Tibial nerve (tissue), 4 donors: ENCODE results near the gene REPIN1. TPM values are rescaled to one million over a fixed set of nuclear protein-coding genes. Genes with fewer than 3 reads are reported as not detected.

ENCODE experiments used
- DNase-seq, 2 donors: peaks; one replicate each; pipeline ENCODE4 v3.0.0-alpha.2; 2019; ENCODE audit warnings: low spot score in 2 of 2
- H3K27ac ChIP-seq, 4 donors: fragments of 200-600 bp; sonication (generic) in 3 of 4; one replicate each; pipeline ENCODE4 v1.5.1; 2017 to 2019; ENCODE audit warnings: mild to moderate bottlenecking in 1 of 4
- H3K27me3 ChIP-seq, 2 donors: fragments of 200-600 bp; sonication (generic) in 1 of 2; one replicate each; pipeline versions ENCODE4 v1.5.1 to v1.6.0; 2017 to 2019
- H3K36me3 ChIP-seq, 3 donors: fragments of 200-600 bp; sonication (generic); one replicate each; pipeline ENCODE4 v1.5.1; 2018 to 2019
- H3K4me1 ChIP-seq, 4 donors: fragments of 200-600 bp; sonication (generic) in 3 of 4; one replicate each; pipeline ENCODE4 v1.5.1; 2017 to 2019
- H3K4me3 ChIP-seq, 4 donors: fragments of 200-600 bp; sonication (generic) in 3 of 4; one replicate each; pipeline ENCODE4 v1.5.1; 2017 to 2019; ENCODE audit warnings: mild to moderate bottlenecking in 1 of 4, moderate library complexity in 1 of 4
- H3K9me3 ChIP-seq, 4 donors: fragments of 200-600 bp; sonication (generic) in 3 of 4; one replicate each; pipeline ENCODE4 v1.5.1; 2017 to 2019
- EP300 ChIP-seq, 2 donors: sonication (generic); formaldehyde crosslinking; IDR thresholded peaks; one replicate each; pipeline ENCODE4 v1.6.1; 2017; ENCODE audit warnings: antibody characterized with exemption in 2 of 2, mild to moderate bottlenecking in 1 of 2
- POLR2A ChIP-seq, 2 donors: fragments of 450-650 bp; IDR thresholded peaks; one replicate each; pipeline ENCODE4 v1.6.1; 2017; ENCODE audit warnings: antibody characterized with exemption in 2 of 2, mild to moderate bottlenecking in 2 of 2, moderate library complexity in 2 of 2
- WGBS, 2 donors: methylation state at CpG; one replicate each; pipeline ENCODE4 v1.1.5; 2018; 5-methylcytosine and 5-hydroxymethylcytosine counted together
- total RNA-seq, 4 donors: library from RNA; depleted of rRNA; stranded (reverse); fragments of >200 nt; gene quantifications; one replicate each; pipeline ENCODE4 v1.1.0, GENCODE V29; 2016
- TF ChIP-seq, protein P1 (sequence below), 5 experiments: fragments of 200-600 bp in 3 of 5; fragments of 450-650 bp in 2 of 5; sonication (generic) in 3 of 5; IDR thresholded peaks; one replicate each; pipeline ENCODE4 v1.5.1; 2016 to 2019; ENCODE audit warnings: antibody characterized with exemption in 5 of 5, mild to moderate bottlenecking in 3 of 5, moderate library complexity in 2 of 5

REPIN1 gene
- total RNA-seq, 4 donors from 2014 or later, result 65.8 to 70.2 (median 68.3) TPM

DNA sequence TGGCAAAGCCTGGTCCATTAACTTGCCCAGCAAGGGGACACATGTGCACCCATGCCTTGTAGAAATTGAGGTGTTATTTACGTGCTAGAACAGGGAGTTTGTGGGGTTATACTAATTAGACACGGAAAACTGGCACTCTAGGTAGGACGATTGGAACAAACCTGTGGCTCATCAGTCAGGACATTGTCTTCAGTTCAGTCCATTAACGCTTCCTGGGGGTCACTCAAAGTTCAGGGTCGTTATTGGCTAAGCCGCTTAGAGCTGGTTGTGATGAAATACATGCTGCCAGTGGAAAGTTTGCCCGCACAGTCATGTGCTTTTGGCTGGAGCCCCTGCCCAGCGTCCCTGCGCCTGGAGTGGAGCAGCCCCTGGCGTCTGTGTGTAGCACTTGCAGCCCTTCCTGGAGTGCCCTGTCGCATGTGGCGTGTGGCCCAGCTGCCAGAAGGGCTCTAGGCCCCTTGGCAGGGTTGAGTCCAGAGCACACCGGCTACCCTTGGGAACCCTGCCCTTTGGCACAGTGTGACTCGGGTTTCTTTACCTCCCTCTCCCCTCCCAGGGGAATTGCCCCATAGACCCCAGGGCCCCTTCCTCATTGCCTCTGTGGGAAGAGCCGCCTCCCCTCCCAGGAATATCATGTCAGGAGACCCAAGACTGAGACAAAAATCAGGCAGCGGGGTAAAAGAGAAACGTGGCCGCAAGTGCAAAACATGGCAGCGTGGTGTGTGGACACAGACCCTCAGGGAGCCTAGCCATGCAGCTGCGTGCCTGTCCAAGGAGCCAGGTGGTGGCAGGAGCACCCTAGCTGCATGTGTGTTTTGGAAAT lies 20.3 kb downstream of the REPIN1 start:
- Histone ChIP-seq H3K4me3 (no peak overlapping the region), H3K4me1 (peaks cover 0 to 42% (median 12%) of the 10 kb centered on the region in 4 donors), H3K27ac (peak overlapping the region; percentile 22 to 80 (median 55)), H3K9me3 (no peaks in the 10 kb centered on the region), H3K36me3 (peaks cover 0 to 20% (median 0%) of the 10 kb centered on the region in 3 donors), H3K27me3 (no peaks in the 10 kb centered on the region)
- peak in 1 of 2 donors; percentile 23 for DNase-seq
- TF ChIP-seq POLR2A (IDR thresholded peaks at IDR 0.05) (no peak), EP300 (IDR thresholded peaks at IDR 0.05) (peak in 1 of 2 donors; percentile 57)
- TF ChIP-seq, protein P1, sequence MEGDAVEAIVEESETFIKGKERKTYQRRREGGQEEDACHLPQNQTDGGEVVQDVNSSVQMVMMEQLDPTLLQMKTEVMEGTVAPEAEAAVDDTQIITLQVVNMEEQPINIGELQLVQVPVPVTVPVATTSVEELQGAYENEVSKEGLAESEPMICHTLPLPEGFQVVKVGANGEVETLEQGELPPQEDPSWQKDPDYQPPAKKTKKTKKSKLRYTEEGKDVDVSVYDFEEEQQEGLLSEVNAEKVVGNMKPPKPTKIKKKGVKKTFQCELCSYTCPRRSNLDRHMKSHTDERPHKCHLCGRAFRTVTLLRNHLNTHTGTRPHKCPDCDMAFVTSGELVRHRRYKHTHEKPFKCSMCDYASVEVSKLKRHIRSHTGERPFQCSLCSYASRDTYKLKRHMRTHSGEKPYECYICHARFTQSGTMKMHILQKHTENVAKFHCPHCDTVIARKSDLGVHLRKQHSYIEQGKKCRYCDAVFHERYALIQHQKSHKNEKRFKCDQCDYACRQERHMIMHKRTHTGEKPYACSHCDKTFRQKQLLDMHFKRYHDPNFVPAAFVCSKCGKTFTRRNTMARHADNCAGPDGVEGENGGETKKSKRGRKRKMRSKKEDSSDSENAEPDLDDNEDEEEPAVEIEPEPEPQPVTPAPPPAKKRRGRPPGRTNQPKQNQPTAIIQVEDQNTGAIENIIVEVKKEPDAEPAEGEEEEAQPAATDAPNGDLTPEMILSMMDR (IDR thresholded peaks at IDR 0.05), result peak; percentile 57 to 83 (median 79)
- 57 to 61% methylated on average over 19 to 20 of the region's 20 CpGs for WGBS, 2 donors

DNA sequence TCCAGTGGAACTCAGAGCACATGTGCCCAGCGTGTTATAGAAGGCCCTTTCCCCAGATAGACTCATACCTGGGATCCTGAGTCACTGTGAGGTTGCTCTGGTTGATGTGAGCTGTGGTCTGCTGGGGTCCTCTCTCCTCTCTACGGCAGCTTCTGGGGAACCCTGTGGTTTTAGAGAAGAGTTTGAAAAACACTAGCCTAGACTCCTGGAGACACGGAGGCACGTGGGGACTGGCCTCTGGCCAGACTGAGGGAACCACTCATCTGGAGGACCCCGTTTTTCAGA lies 20.9 kb downstream of the REPIN1 start:
- TF ChIP-seq EP300 (IDR thresholded peaks at IDR 0.05), result no peak
- TF ChIP-seq, protein P1 (IDR thresholded peaks at IDR 0.05), result no peak
- WGBS, 2 donors, result 75 to 80% methylated on average over 5 of the region's 5 CpGs
- peaks cover 0 to 20% (median 0%) of the 10 kb centered on the region in 3 donors for H3K36me3 ChIP-seq
- H3K27ac ChIP-seq, result peak overlapping the region in 3 of 4 donors; percentile 22 to 80 (median 69)
- H3K4me1 ChIP-seq, result peaks cover 0 to 41% (median 12%) of the 10 kb centered on the region in 4 donors
- no peak overlapping the region for H3K4me3 ChIP-seq
- H3K27me3 ChIP-seq, result no peaks in the 10 kb centered on the region
- no peak for DNase-seq
- H3K9me3 ChIP-seq, result no peaks in the 10 kb centered on the region

DNA sequence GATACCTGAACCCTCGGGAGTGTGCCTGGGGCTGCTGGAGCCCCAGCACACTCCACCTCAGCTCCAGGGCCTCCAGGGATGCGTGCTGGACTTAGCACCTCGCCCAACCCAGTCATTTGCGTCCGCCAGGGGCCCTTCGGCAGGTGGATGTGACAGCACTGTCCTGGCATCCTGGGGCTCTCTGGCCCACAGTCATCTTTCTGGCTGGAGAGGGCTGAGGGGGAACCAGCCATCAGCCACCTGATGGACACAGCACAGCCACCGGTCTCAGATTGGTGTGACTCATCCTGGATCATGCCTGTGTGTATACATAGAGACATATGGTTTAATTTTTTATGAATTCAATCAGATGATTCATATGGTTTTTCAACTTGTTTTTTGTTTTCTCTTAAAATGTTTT lies 21.6 kb downstream of the REPIN1 start:
- H3K4me1 ChIP-seq, result peaks cover 0 to 40% (median 12%) of the 10 kb centered on the region in 4 donors
- no peaks in the 10 kb centered on the region for H3K9me3 ChIP-seq
- TF ChIP-seq, protein P1 (IDR thresholded peaks at IDR 0.05), result no peak
- TF ChIP-seq POLR2A (IDR thresholded peaks at IDR 0.05), result no peak
- TF ChIP-seq EP300 (IDR thresholded peaks at IDR 0.05), result no peak
- H3K27ac ChIP-seq, result no peak overlapping the region
- WGBS, 2 donors, result 93% methylated on average over 3 to 7 of the region's 7 CpGs
- H3K36me3 ChIP-seq, result peaks cover 0 to 20% (median 0%) of the 10 kb centered on the region in 3 donors
- no peak for DNase-seq
- H3K27me3 ChIP-seq, result no peaks in the 10 kb centered on the region
- H3K4me3 ChIP-seq, result no peak overlapping the region

DNA sequence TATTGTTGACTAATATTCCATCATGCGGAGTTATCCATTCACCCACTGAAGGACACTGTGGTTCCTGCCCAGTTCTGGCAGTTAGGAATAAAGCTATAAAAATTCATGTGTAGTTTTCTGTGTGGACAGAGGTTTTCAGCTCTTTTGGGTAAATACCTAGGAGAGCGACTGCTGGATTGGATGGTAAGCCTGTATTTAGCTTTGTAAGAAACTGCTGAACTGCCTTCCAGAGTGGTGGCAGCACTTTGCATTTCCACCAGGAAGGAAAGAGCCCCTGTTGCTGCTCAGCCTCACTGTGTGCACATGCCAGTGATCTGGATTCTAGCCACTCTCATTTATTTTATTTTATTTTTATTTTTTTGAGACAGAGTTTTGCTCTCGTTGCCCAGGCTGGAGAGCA lies 24.7 kb downstream of the REPIN1 start:
- H3K27ac ChIP-seq, result no peak overlapping the region
- H3K36me3 ChIP-seq, result peaks cover 0 to 42% (median 5%) of the 10 kb centered on the region in 3 donors
- TF ChIP-seq EP300 (IDR thresholded peaks at IDR 0.05) (no peak), POLR2A (IDR thresholded peaks at IDR 0.05) (no peak)
- TF ChIP-seq, protein P1 (IDR thresholded peaks at IDR 0.05), result no peak
- H3K4me1 ChIP-seq, result peaks cover 0 to 27% (median 9%) of the 10 kb centered on the region in 4 donors
- no peak for DNase-seq
- H3K27me3 ChIP-seq, result no peaks in the 10 kb centered on the region
- no peaks in the 10 kb centered on the region for H3K9me3 ChIP-seq
- 79 to 82% methylated on average over 3 of the region's 3 CpGs for WGBS, 2 donors
- H3K4me3 ChIP-seq, result no peak overlapping the region

DNA sequence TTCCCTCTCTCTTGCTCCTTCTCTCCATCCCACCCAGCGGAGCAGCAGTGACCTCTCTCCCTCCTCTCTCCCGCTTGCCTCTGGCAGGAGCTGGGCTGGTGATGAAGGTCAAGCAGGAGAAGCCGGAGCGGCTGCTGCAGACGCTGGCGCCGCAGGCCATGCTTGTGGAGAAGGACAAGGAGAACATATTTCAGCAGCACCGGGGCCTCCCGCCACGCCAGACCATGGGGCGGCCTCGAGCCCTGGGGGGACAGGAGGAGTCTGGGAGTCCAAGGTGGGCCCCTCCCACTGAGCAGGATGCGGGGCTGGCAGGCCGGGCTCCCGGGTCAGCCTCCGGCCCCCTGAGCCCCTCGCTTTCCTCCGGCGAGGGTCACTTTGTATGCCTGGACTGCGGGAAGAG lies 27.8 kb downstream of the REPIN1 start:
- Histone ChIP-seq H3K4me3 (no peak overlapping the region), H3K36me3 (peaks cover 0 to 32% (median 5%) of the 10 kb centered on the region in 3 donors), H3K27me3 (no peaks in the 10 kb centered on the region), H3K27ac (peak overlapping the region in 2 of 4 donors; percentile 56 to 61), H3K4me1 (peaks cover 0 to 28% (median 4%) of the 10 kb centered on the region in 4 donors), H3K9me3 (no peaks in the 10 kb centered on the region)
- WGBS, 2 donors, result 72 to 80% methylated on average over 13 to 18 of the region's 20 CpGs
- no peak for TF ChIP-seq POLR2A (IDR thresholded peaks at IDR 0.05)
- no peak for TF ChIP-seq EP300 (IDR thresholded peaks at IDR 0.05)
- TF ChIP-seq, protein P1 (IDR thresholded peaks at IDR 0.05), result no peak
- DNase-seq, result no peak
